ENCODE results near the gene SLC23A2. TPM values are rescaled to one million over a fixed set of nuclear protein-coding genes. Genes with fewer than 3 reads are reported as not detected.
A peak's percentile ranks its signal among the peaks of the same experiment; 100 is the strongest.

SLC23A2 gene
- total and polyA plus RNA-seq, 4 donors = 9.1 to 48.4 (median 14.7) TPM

- peaks cover 0 to 14% (median 3%) of the 10 kb centered on the region in 4 donors for H3K4me1 ChIP-seq (ENCODE audit: control insufficient read depth in 4 of 4, insufficient read depth in 4 of 4, low read length in 3 of 4)
Measured at GRCh38 chr20:4812216-4812615, 189.1 kb downstream of the SLC23A2 start.

GRCh38 chr20:4811661-4812181, 189.6 kb downstream of the SLC23A2 start:
- Histone ChIP-seq H3K27ac (ENCODE audit: low read depth in 1 of 2, low read length in 2 of 2) (peak overlapping the region; percentile 72 to 82), H3K4me3 (ENCODE audit: low read depth in 1 of 3, low read length in 3 of 3) (no peak overlapping the region), H3K36me3 (ENCODE audit: control insufficient read depth in 4 of 4, insufficient read depth in 3 of 4, low read depth in 1 of 4, low read length in 3 of 4) (no peaks in the 10 kb centered on the region), H3K9me3 (ENCODE audit: control insufficient read depth in 4 of 4, low read length in 3 of 4) (no peaks in the 10 kb centered on the region), H3K4me1 (ENCODE audit: control insufficient read depth in 4 of 4, insufficient read depth in 4 of 4, low read length in 3 of 4) (peaks cover 0 to 14% (median 3%) of the 10 kb centered on the region in 4 donors), H3K27me3 (ENCODE audit: control insufficient read depth in 4 of 4, insufficient read depth in 4 of 4, low read length in 3 of 4) (no peaks in the 10 kb centered on the region), H3K9ac (ENCODE audit: low read depth in 1 of 2, low read length in 2 of 2) (no peak overlapping the region)
- 66% methylated on average over 8 of the region's 8 CpGs for WGBS
- TF ChIP-seq HNF4G (IDR thresholded peaks at IDR 0.05) = no peak
- no peak for TF ChIP-seq RAD21 (IDR thresholded peaks at IDR 0.05)
- TF ChIP-seq MAX (IDR thresholded peaks at IDR 0.05) = no peak
- no peak for TF ChIP-seq TAF1 (conservative IDR thresholded peaks at IDR 0.05)
- TF ChIP-seq RXRA (IDR thresholded peaks at IDR 0.05) = no peak
- DNase-seq (ENCODE audit: low spot score) = no peak

More at GRCh38 chr20:4812216-4812615, 189.1 kb downstream of the SLC23A2 start:
- TF ChIP-seq RAD21 (IDR thresholded peaks at IDR 0.05) = no peak
- TF ChIP-seq TAF1 (conservative IDR thresholded peaks at IDR 0.05) = no peak
- TF ChIP-seq HNF4A (conservative IDR thresholded peaks at IDR 0.05) = no peak
- TF ChIP-seq RXRA (IDR thresholded peaks at IDR 0.05) = no peak
- no peak for TF ChIP-seq NR2F2 (IDR thresholded peaks at IDR 0.05)
- TF ChIP-seq GABPA (IDR thresholded peaks at IDR 0.05 in 1 of 2, conservative IDR thresholded peaks at IDR 0.05 in 1 of 2) = no peak
- no peak for TF ChIP-seq EGR1 (IDR thresholded peaks at IDR 0.05; ENCODE audit: low read depth in 2 of 2)
- TF ChIP-seq ZBTB33 (IDR thresholded peaks at IDR 0.05) = no peak
- no peak for DNase-seq (ENCODE audit: low spot score)
- H3K27ac ChIP-seq (ENCODE audit: low read depth in 1 of 2, low read length in 2 of 2) = peak overlapping the region; percentile 72 to 82
- WGBS = 83% methylated on average over 6 of the region's 6 CpGs
- H3K36me3 ChIP-seq (ENCODE audit: control insufficient read depth in 4 of 4, insufficient read depth in 3 of 4, low read depth in 1 of 4, low read length in 3 of 4) = no peaks in the 10 kb centered on the region
- no peaks in the 10 kb centered on the region for H3K9me3 ChIP-seq (ENCODE audit: control insufficient read depth in 4 of 4, low read length in 3 of 4)
- no peak overlapping the region for H3K4me3 ChIP-seq (ENCODE audit: low read depth in 1 of 3, low read length in 3 of 3)
- no peaks in the 10 kb centered on the region for H3K27me3 ChIP-seq (ENCODE audit: control insufficient read depth in 4 of 4, insufficient read depth in 4 of 4, low read length in 3 of 4)
- no peak overlapping the region for H3K9ac ChIP-seq (ENCODE audit: low read depth in 1 of 2, low read length in 2 of 2)

DNA sequence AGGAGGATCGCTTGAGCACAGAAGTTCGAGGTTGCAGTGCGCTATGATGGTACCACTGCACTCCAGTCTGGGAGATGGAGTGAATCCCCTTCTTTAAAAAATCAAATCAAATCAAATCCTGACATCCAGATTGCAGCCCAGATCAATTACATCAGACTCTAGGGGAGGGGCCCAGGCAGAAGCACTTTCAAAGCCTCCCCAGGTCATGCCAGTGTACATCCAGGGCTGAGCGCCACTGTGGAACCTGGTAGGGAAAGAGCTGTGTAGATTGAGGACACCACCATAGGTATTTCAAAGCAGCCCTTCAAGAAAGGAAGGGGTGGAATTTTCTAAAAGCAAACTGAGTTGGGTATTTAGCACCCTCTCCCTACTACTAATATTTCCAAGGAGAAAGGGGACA, 190.1 kb downstream of the SLC23A2 start:
- no peak for DNase-seq (ENCODE audit: low spot score)
- no peak overlapping the region for H3K9ac ChIP-seq (ENCODE audit: low read depth in 1 of 2, low read length in 2 of 2)
- 79% methylated on average over 4 of the region's 4 CpGs for WGBS
- peaks cover 0 to 15% (median 3%) of the 10 kb centered on the region in 4 donors for H3K4me1 ChIP-seq (ENCODE audit: control insufficient read depth in 4 of 4, insufficient read depth in 4 of 4, low read length in 3 of 4)
- H3K9me3 ChIP-seq (ENCODE audit: control insufficient read depth in 4 of 4, low read length in 3 of 4) = no peaks in the 10 kb centered on the region
- peak overlapping the region in 1 of 2 donors; percentile 34 for H3K27ac ChIP-seq (ENCODE audit: low read depth in 1 of 2, low read length in 2 of 2)
- no peaks in the 10 kb centered on the region for H3K27me3 ChIP-seq (ENCODE audit: control insufficient read depth in 4 of 4, insufficient read depth in 4 of 4, low read length in 3 of 4)
- TF ChIP-seq GABPA (IDR thresholded peaks at IDR 0.05 in 1 of 2, conservative IDR thresholded peaks at IDR 0.05 in 1 of 2) = no peak
- no peak for TF ChIP-seq NR2F2 (IDR thresholded peaks at IDR 0.05)
- TF ChIP-seq YY1 (IDR thresholded peaks at IDR 0.05) = no peak
- TF ChIP-seq SP1 (IDR thresholded peaks at IDR 0.05) = no peak
- no peak for TF ChIP-seq REST (IDR thresholded peaks at IDR 0.05)
- no peak for TF ChIP-seq EGR1 (IDR thresholded peaks at IDR 0.05; ENCODE audit: low read depth in 2 of 2)
- no peak for TF ChIP-seq JUND (IDR thresholded peaks at IDR 0.05)
- no peak for TF ChIP-seq HNF4A (conservative IDR thresholded peaks at IDR 0.05)
- TF ChIP-seq ZBTB33 (IDR thresholded peaks at IDR 0.05) = no peak
- no peak for TF ChIP-seq HNF4G (IDR thresholded peaks at IDR 0.05)
- TF ChIP-seq RAD21 (IDR thresholded peaks at IDR 0.05) = no peak
- no peak for TF ChIP-seq RXRA (IDR thresholded peaks at IDR 0.05)
- TF ChIP-seq FOXA2 (IDR thresholded peaks at IDR 0.05) = no peak
- H3K4me3 ChIP-seq (ENCODE audit: low read depth in 1 of 3, low read length in 3 of 3) = no peak overlapping the region
- no peaks in the 10 kb centered on the region for H3K36me3 ChIP-seq (ENCODE audit: control insufficient read depth in 4 of 4, insufficient read depth in 3 of 4, low read depth in 1 of 4, low read length in 3 of 4)

All from liver (tissue), 9 donors.